HUES6 (cell line): ENCODE data around the gene AADACL4.
A peak's percentile ranks its signal among the peaks of the same experiment; 100 is the strongest.

ENCODE experiments used
- H3K27ac ChIP-seq: 2 replicates; pipeline ENCODE4 v1.7.0; 2013; ENCODE audit warnings: low read depth, mild to moderate bottlenecking, low read length, inconsistent platforms
- H3K27me3 ChIP-seq: 2 replicates; pipeline ENCODE4 v1.6.1; 2013; ENCODE audit warnings: low read length; ENCODE audit not compliant: control insufficient read depth, insufficient read depth
- H3K36me3 ChIP-seq: 2 replicates; pipeline ENCODE4 v1.6.1; 2013; ENCODE audit warnings: low read length; ENCODE audit not compliant: control insufficient read depth, insufficient read depth
- H3K4me1 ChIP-seq: 2 replicates; pipeline ENCODE4 v1.6.1; 2013; ENCODE audit warnings: low read length; ENCODE audit not compliant: control insufficient read depth, insufficient read depth
- H3K4me3 ChIP-seq: 2 replicates; pipeline ENCODE4 v1.5.1; 2013; ENCODE audit warnings: low read depth, low read length
- H3K9ac ChIP-seq: one replicate; pipeline ENCODE4 v1.6.1; 2013; ENCODE audit warnings: mild to moderate bottlenecking, low read length
- H3K9me3 ChIP-seq: 2 replicates; pipeline ENCODE4 v1.6.1; 2013; ENCODE audit warnings: low read depth, low read length; ENCODE audit not compliant: control insufficient read depth, insufficient read depth

AADACL4 gene

DNA sequence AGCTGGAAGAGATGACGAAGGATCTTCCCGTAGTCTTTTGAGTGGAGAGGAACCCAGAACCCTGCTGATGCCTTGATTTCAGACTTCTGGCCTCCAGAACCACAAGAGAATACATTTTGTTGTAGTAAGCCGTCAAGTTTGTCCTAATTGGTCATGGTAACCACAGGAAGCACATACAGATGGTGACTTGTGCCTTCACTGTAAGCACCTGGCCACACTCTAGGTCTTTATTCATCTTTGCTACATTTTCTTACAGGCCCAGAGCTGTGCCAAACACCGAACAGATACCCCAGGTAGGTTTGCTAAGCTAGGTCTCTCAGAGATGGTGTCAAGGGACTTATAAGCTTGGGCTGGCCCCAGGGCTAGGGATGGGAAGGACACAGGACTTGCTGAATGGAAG is 30.7 kb upstream of the AADACL4 start:
- no peaks in the 10 kb centered on the region for H3K9me3 ChIP-seq
- H3K4me1 ChIP-seq = peaks cover 22% of the 10 kb centered on the region
- no peak overlapping the region for H3K27ac ChIP-seq
- H3K4me3 ChIP-seq = no peak overlapping the region
- peaks cover 12% of the 10 kb centered on the region; the same call in 1 of the 2 replicates for H3K27me3 ChIP-seq
- H3K9ac ChIP-seq = no peak overlapping the region
- peaks cover 22% of the 10 kb centered on the region for H3K36me3 ChIP-seq

DNA sequence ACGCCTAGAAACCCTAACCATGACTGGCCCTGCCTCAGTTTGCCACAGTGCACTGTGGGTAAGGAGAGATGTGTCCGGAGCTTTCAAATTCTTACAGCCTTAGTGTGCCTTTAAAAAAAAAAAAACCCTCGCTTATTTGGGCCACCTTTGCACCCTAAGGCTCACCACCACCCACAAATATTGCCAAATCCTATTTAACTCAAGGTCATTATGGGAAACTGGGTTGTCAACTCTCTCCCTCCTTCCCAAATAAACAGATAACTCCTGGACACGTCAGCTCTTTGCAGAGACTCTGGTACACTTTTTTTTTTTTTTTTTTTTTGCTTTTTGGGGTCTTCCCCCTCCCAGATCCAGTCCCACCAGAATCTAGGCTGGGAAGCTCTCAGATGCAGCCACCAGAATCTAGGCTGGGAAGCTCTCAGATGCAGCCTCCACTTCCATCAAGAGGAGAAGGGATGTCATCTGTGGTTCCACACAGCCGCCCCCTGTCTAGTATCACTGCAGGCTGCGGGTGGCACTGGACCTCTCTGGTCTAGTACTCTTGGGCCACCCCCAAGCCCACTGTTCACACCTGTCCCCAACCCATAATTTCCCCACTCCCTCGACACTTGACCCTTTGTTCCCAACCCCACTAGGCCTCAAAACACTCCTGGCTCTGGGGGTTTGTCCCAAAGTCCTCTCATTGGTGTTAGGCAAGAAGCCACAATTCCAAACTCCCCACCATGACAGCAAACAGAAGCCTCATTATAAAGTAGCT is 29.3 kb upstream of the AADACL4 start:
- Histone ChIP-seq H3K9ac (no peak overlapping the region), H3K4me3 (peak overlapping the region; percentile 73), H3K9me3 (no peaks in the 10 kb centered on the region), H3K27me3 (peaks cover 10% of the 10 kb centered on the region; the same call in 1 of the 2 replicates), H3K4me1 (peaks cover 22% of the 10 kb centered on the region), H3K27ac (no peak overlapping the region), H3K36me3 (peaks cover 20% of the 10 kb centered on the region)

DNA sequence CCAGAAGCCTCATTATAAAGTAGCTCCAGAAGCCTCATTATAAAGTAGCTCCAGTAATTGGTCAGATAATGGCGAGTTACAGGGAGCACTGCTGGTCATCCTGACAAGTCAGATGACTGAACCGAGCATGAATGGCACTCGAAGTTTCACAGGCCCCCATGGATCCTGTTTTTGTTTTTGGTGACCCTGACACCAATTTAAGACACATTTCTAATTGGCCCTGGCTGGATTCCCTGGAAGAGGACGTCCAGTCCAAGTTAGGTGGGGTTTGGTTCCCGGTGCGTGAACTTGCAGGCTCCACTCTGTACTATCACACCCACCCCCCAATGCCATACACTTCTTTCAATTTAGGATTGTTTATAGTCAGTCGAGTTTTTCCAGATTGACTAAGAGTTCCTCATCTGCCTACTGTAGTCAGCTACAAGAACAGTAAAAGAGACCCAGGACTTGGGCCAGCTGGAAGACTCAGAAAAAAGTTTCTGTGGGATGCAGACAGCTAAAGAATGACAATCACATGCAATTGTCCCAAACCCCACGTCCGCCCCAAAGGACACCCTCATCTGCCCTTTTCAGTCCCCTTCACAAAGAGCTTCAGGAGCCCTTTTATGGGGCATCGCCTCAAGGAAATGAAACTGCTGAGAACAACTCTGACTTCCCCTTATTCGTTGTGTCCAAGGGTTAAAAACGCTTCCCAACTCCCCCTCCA is 28.6 kb upstream of the AADACL4 start:
- Histone ChIP-seq H3K4me3 (peak overlapping the region; percentile 73), H3K9ac (peak overlapping the region; percentile 45), H3K4me1 (peaks cover 26% of the 10 kb centered on the region), H3K27ac (no peak overlapping the region; the same call in 1 of the 2 replicates), H3K27me3 (peaks cover 10% of the 10 kb centered on the region; the same call in 1 of the 2 replicates), H3K36me3 (peaks cover 20% of the 10 kb centered on the region), H3K9me3 (no peaks in the 10 kb centered on the region)

GRCh38 chr1:12615865-12616708 is 27.8 kb upstream of the AADACL4 start:
- Histone ChIP-seq H3K9me3 (no peaks in the 10 kb centered on the region), H3K9ac (peak overlapping the region; percentile 67), H3K4me1 (peaks cover 31% of the 10 kb centered on the region), H3K27me3 (peaks cover 10% of the 10 kb centered on the region; the same call in 1 of the 2 replicates), H3K27ac (peak overlapping the region; percentile 55; the same call in 1 of the 2 replicates), H3K36me3 (peaks cover 12% of the 10 kb centered on the region; the same call in 1 of the 2 replicates), H3K4me3 (peak overlapping the region; percentile 73)

GRCh38 chr1:12616709-12617373 is 27.0 kb upstream of the AADACL4 start:
- Histone ChIP-seq H3K9me3 (no peaks in the 10 kb centered on the region), H3K9ac (peak overlapping the region; percentile 67), H3K27me3 (peaks cover 6% of the 10 kb centered on the region; the same call in 1 of the 2 replicates), H3K4me3 (peak overlapping the region; percentile 73), H3K27ac (peak overlapping the region; percentile 55; the same call in 1 of the 2 replicates), H3K36me3 (peaks cover 8% of the 10 kb centered on the region; the same call in 1 of the 2 replicates), H3K4me1 (peaks cover 33% of the 10 kb centered on the region)

GRCh38 chr1:12617511-12617900 is 26.4 kb upstream of the AADACL4 start:
- peaks cover 3% of the 10 kb centered on the region; the same call in 1 of the 2 replicates for H3K27me3 ChIP-seq
- H3K4me3 ChIP-seq = peak overlapping the region; percentile 73

DNA sequence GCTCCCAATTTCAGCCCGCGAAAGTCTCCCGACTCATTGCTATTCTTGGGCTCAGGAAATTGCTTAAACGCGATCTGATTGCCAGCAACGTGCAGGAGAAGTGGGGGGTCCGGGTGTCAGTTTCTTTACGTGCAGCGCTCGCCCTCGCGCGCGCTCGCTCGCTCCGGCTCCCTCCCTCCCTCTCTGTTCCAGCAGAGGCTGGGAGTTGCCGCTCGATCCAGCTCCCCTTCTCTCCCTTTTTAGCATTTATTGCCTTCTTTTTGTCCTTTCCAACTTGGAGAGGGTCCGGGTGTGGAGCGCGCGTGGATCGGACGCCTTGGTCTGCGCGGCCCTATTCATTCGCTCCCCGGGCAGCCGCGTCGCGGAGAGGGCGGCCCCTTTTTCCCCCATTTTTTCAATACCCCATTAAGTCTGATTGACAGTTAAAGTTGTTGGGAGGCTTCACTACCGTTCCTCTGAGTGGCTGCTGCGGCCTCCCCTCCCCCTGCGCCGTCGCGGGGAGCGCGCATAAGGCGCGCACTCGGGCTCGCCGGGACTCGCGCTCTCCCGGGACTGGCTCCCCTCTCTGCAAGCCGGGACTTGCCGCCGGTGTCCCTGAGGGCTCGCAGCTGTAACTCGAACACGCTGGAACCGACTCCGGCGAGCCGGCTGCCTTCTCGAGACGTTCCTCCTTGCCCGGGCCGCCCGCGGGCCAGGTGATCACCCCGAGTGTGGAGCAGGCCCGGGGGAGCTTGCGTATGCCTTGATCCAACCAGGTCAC is 25.8 kb upstream of the AADACL4 start, which contains the start of gene DHRS3:
Gene DHRS3, minus strand, starts transcription at position 310 of the 760 bp plus-strand sequence. CDS start 862 bp downstream, outside the sequence.
- H3K27ac ChIP-seq = peak within 1 kb of the TSS; percentile 77
- H3K27me3 ChIP-seq = peaks cover 3% of the 10 kb centered on the region; the same call in 1 of the 2 replicates
- H3K4me3 ChIP-seq = peak within 1 kb of the TSS; percentile 73
- H3K9ac ChIP-seq = peak within 1 kb of the TSS; percentile 74
- H3K9me3 ChIP-seq = no peaks in the 10 kb centered on the region
- H3K4me1 ChIP-seq = peaks cover 29% of the 10 kb centered on the region
- no peaks in the 10 kb centered on the region; the same call in 1 of the 2 replicates for H3K36me3 ChIP-seq

More at GRCh38 chr1:12617511-12617900, 26.4 kb upstream of the AADACL4 start:
- peaks cover 30% of the 10 kb centered on the region for H3K4me1 ChIP-seq
- peaks cover 1% of the 10 kb centered on the region; the same call in 1 of the 2 replicates for H3K36me3 ChIP-seq
- 0 out of 2 replicates have a peak overlapping the region, but pooled peaks have one; percentile 77 for H3K27ac ChIP-seq
- H3K9me3 ChIP-seq = no peaks in the 10 kb centered on the region
- H3K9ac ChIP-seq = no peak overlapping the region

- H3K9ac ChIP-seq = peak overlapping the region; percentile 74
- peaks cover 29% of the 10 kb centered on the region for H3K4me1 ChIP-seq
- no peaks in the 10 kb centered on the region for H3K9me3 ChIP-seq
- peak overlapping the region; percentile 77 for H3K27ac ChIP-seq
- H3K4me3 ChIP-seq = peak overlapping the region; percentile 73
- H3K36me3 ChIP-seq = no peaks in the 10 kb centered on the region
- peaks cover 3% of the 10 kb centered on the region; the same call in 1 of the 2 replicates for H3K27me3 ChIP-seq
These were observed 25.3 kb upstream of the AADACL4 start for GRCh38 chr1:12618661-12618964.

GRCh38 chr1:12618965-12619791 is 24.7 kb upstream of the AADACL4 start:
- peaks cover 3% of the 10 kb centered on the region; the same call in 1 of the 2 replicates for H3K27me3 ChIP-seq
- peak overlapping the region; percentile 73 for H3K4me3 ChIP-seq
- peak overlapping the region; percentile 77; the same call in 1 of the 2 replicates for H3K27ac ChIP-seq
- H3K36me3 ChIP-seq = no peaks in the 10 kb centered on the region
- H3K4me1 ChIP-seq = peaks cover 29% of the 10 kb centered on the region
- H3K9me3 ChIP-seq = no peaks in the 10 kb centered on the region
- H3K9ac ChIP-seq = peak overlapping the region; percentile 74
